Stimulated activated naive CD4-positive, alpha-beta T cell treated with Interleukin-2 at 50 U/mL for 16 hours (primary cell): ENCODE measurements around the gene C3orf80.
"Not testable (repeated sequence)": the region's sequence is repeated elsewhere in the genome, so short reads cannot be mapped to it uniquely, and the experiment has no call there.

ENCODE experiments used
- DNase-seq: peaks from one replicate; lab custom pipeline; 2025; lab: John Stamatoyannopoulos, UW

C3orf80 gene

DNA sequence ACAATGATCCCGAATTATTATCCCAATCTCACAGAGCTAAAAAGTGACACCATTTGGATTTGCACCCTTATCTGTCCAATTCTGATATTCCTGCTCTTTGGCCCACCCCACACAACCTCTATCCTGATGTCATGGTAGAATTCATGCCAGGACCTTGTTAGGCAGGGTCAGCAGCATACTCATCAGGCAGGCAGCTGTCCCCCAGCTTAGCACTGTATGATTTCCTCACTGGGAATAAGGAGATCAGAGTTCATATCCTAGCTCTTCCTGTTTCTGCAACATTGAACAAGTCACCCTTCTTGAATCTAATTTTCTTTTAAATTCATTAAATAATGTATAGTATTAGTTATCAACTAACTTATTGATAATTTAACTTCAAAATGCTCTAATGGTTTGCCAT is 12.0 kb upstream of the C3orf80 start:
- no peak for DNase-seq

GRCh38 chr3:160217675-160218074 is 7.5 kb upstream of the C3orf80 start:
- DNase-seq = no peak

DNA sequence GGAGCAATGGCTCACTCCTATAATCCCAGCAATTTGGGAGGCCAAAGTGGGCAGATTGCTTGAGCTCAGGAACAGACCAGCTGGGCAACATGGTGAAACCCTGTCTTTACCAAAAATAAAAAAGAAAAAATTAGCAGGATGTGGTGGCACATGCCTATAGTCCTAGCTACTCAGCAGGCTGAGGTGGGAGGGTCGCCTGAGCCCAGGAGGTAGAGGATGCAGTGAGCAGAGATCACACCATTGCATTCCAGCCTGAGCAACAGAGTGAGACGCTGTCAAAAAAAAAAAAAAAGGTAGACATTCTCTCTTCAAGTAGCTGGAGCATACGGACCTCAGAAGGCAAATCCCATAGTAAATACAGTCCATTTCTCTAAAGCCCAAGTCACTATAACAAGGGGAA is 7.1 kb upstream of the C3orf80 start:
- no peak for DNase-seq

- DNase-seq = no peak
Measured at GRCh38 chr3:160220038-160220437, 5.2 kb upstream of the C3orf80 start.

DNA sequence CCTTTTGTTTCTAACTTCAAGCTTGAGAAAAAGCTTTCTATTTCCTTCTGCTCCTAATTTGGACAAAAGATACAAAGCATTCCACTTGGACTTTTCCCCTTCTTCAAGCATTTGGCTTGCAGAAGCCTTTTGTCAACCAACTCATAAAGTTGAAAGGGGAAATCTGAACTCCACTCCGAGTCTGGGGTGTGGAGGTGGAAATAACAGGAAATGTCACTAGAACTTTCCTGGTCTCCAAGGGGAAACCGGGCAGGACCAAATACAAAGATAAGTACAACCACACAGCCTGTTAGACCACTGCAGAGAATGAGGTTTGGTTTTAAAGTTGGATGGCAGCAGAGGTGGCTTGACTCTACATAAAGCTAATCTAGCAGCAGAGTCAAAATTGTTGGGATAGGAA is 4.2 kb upstream of the C3orf80 start:
- no peak for DNase-seq

- no peak for DNase-seq
Measured at GRCh38 chr3:160224256-160224655, 966 bp upstream of the C3orf80 start.

- no peak for DNase-seq
Measured at GRCh38 chr3:160224811-160225175, 429 bp upstream of the C3orf80 start.

DNA sequence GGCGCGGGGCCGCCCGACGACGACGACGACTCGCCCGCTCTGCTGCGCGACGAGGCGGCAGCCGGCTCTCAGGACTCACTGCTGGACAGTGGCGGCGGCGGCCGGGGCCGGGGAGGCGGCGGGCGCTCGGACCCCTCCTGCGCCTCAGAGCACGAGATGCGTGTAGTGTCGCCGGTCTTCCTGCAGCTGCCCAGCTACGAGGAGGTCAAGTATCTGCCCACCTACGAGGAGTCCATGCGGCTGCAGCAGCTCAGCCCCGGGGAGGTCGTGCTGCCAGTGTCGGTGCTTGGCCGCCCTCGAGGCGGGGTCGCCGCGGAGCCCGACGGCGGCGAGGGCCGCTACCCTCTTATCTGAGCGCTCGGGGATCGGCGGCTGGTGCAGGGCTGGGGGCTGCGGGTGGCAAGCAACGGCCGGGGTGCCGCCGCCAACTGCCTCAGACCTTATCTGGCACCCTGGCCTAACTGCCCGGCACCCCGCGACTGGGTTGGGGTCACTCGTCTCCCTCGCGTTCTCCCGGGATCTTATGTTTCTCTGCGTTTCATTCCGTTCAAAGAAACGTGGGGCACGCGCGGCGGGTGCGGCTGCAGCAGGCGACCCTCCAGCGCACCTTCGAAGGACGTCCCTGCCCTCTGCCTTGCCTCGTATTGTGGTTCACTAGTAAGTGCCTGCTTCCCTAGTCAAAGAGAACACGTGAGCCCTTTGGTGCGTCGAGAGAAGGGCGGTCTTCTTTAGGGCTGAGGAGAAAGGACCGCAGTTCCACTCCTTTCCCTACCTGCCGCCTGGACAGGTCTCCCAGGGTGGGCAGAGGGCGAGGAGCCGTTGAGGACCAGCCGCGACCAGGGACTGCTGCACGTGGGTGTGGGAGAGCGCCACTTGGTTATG is 1.0 kb downstream of the C3orf80 start:
- DNase-seq = no peak

DNA sequence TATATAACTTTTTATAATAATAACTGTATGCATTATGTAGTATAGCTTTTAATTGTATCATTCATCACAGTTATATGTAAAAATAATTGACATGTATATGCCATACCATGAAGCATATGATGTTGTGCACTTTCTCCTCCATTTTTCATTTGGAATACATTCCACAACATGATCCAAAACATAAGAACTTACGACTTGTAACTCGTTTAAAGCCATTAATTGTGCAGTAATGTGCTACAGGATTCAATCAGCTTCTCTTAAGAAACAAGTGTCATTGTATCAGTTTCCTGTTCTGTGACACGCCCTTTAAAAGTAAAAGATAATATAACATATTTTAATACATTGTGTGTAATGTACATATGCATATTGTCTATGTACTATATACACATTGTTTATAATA is 2.2 kb downstream of the C3orf80 start:
- DNase-seq = no peak

- no peak for DNase-seq
Measured at GRCh38 chr3:160232014-160232413, 6.8 kb downstream of the C3orf80 start.

DNA sequence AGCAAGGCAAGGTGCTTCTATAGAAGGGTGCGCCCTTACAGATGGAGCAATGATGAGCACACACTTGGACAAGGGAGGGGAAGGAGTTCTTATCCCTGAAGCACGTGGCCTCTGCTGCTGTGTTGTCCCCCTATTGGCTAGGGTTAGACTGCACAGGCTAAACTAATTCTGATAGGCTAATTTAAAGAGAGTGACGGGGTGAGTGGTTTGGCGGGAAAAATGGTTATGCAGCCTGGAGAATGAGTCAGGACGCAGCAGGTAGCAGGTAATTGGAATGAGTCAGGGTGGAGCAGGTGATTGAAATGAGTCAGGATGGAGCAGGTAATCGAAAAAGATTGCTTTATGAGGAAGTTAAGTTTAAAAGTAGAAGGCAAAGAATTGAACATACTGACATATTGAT is 15.5 kb downstream of the C3orf80 start:
- not testable (repeated sequence) for DNase-seq

DNA sequence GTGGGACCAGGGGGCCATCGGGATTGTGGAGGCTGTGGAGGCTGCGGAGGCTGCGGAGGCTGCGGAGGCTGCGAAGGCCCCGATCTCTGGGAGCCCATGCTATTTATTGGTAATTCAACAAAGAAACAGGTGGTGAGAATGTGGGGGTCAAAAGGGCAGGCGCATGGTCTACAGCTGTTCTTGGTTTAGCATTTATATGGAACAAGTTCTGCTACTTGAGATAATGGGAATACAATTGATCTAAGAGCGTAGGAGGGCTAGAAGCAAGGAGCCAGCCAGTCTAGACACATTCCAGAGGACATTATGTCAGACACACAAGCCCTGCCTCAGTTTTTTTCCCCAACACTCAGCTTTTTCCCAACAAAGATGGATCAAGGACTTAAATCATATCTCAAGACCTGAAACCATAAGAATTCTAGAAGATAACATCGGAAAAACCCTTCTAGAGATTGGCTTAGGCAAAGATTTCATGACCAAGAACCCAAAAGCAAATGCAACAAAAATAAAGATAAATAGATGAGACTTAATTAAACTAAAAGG is 20.1 kb downstream of the C3orf80 start:
- no peak for DNase-seq

GRCh38 chr3:160247766-160248165 is 22.5 kb downstream of the C3orf80 start:
- no peak for DNase-seq

GRCh38 chr3:160253298-160253697 is 28.1 kb downstream of the C3orf80 start:
- DNase-seq = no peak

- no peak for DNase-seq
Measured at GRCh38 chr3:160257606-160258005, 32.4 kb downstream of the C3orf80 start.

GRCh38 chr3:160259589-160259988 is 34.4 kb downstream of the C3orf80 start:
- DNase-seq = no peak

DNA sequence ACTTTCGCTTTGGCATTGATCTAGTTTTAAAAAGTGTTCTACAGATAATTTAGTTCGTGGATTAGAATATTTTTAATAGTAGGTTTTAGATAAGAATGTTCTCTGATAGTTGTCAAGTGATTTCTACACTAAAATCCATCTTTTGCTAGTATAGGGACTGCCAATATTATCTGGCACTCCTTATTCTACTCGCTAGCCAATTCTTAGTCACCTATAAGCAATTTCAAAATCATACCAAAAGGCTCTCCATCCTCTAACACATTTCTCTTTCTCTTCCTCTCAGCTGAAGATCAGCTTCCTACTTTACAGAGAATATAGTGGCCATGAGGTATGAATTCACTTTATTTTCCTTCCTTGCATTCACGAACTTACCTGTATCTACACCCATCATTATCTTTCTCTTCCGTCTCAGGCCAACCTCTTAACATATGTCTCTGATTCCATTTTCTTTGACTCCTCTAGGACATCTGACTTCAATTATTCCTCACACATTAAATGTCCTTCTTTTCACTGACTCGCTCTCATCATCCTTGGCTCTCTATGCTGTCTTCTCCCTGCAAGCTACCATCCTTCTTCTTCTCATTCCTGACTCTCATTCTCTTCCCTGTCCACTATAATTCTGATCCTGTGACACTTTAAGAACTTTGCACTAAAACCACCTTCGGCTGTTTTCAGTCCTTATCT is 35.5 kb downstream of the C3orf80 start:
- DNase-seq = no peak

GRCh38 chr3:160265088-160265487 is 39.9 kb downstream of the C3orf80 start:
- DNase-seq = no peak
